ENCODE data around the gene IMPDH2. TPM values are rescaled to one million over a fixed set of nuclear protein-coding genes. Genes with fewer than 3 reads are reported as not detected.

IMPDH2 gene
- 112 and 119 TPM in 2 replicates for total RNA-seq (2014; rRNA removed; shearing (Covaris generic))

DNA sequence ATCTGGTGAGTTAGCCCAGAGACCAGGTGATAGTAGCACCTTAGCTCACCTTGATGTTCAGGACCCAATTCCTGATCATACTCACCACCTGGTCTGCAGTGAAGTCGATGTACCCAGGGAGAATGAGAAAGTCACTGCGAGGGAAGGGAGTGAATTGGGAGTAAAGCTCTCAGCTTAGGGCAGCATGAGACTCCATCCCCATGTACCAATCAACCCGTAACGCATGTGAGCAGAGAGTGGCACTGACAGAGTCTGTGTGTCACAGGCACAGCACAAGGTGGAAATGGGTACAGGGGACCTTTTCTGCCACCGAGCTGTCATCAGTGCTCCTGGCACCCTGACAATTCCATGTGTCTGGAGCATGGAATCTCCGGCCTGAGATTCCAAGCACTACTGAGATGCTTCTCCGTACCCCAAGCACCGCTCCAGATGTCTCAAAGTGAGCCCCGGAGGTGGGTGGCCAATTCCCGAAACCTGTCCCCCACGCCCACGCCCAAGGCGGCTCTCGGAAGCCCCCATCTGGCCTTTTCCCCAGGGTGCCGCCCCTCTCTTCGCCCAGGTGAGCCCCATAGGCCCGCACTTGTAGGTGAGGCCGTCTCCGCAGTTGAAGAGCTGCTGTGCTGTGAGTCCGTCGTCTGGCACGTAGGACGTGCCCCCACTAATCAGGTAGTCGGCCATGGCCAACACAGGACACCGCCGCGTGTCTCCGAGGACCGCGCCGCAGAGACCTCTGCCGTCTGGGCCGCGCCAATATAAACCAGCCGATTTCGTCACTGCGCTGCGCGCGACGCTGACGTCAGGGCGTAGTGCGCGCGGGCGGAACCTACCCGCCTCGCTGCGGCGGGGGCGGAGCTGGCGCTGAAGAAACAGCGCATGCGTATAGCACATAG lies at the start of gene IMPDH2:
Gene IMPDH2 (minus strand): TSS at position 726 of the 890 bp plus-strand sequence. CDS start 48 bp downstream, at position 678.
- peak; percentile 81 for DNase-seq (ENCODE audit: low read depth)

DNA sequence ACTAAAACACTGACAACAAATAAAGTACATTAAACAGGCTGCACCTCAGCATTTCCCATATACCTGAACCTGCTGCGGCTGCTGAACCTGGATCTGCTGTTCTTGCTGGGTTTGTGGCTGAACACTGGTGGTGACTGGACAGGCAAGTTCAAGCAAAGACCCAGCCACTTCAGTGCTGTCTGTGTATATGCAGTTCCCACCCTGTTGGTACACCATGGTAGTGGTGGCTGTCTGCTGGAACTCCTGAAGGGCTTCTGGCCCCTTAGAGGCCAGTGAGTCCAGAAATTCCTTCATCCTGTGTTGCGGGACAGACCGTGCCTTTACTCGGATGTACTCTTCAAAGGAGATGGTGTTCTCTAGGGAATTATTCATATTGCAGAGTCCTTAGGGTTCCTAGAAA lies 47.4 kb upstream of the IMPDH2 start:
- DNase-seq (ENCODE audit: low read depth), result no peak

DNA sequence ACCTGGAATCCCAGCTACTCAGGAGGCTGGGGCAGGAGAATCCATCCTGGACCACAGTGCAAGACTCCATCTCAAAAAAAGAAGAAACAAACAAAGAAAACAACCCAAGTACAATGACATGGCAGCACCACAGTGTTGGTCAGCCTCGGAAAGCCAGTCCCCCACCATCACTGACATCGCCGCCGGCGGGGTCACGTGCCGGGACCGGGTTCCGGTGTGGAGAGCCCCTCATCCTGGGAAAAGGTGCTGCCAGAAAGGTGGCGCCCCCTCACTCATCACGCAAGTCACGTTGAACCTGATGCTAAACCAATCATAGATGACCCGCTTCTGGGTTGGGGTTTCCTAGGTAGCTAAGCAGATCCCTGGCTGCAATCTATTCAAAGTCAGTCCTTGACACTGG lies 46.9 kb upstream of the IMPDH2 start:
- no peak for DNase-seq (ENCODE audit: low read depth)

DNA sequence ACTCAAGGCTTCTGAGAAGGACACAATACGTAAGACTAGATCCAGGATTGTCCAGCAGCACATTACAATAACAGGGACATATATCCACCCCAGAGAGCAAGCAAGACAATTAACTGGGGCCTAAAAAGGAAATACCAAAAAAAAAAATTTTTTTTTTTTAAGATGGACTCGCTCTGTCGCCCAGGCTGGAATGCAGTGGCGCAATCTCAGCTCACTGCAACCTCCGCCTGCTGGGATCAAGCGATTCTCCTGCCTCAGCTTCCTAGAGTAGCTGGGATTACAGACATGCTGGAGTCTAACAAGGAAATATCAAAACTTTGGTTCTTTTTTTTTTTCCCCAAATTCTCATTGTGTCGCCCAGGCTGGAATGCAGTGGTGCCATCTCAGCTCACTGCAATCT lies 28.8 kb upstream of the IMPDH2 start:
- no peak for DNase-seq (ENCODE audit: low read depth)

DNA sequence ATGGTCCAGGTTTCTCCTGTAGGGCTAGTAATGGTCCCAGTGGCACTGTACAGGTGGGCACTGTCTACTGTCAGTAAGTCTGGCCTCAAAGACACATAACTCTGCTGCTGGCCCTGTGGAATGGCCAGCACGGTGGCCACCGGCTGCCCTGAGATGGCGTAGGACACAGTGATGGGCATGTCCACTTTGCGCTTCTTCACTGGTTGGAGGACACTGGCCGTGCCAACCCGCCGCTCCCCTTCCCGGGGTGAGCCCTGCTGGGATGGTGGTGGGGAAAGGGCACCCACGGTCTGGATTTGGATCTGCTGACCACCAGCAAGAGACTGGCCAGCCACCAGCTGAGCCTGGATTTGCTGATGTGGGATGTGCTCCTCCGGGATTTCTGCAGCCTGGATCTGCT lies 28.1 kb upstream of the IMPDH2 start:
- DNase-seq (ENCODE audit: low read depth), result no peak

DNA sequence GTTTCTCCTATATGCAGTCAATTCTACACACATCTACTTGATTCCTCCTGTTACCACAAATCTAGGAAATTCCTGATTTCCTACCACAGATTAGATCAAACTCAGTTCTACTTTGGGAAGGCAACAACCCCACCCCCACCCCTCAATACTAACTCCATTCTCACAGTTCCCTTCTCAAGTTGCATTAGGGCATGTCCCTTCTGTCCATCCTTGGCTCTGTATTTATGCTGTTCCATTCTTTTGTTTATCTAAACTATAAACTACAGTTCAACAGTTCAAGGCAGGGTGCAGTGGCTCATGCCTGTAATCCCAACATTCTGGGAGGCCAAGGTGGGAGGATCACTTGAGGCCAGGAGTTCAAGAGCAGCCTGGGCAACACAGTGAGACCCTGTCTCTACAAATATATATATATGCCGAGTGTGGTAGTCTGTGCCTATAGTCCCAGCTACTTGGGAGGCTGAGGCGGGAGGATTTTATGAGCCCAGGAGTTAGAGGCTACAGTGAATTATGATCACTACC lies 25.2 kb upstream of the IMPDH2 start:
- peak; percentile 5 for DNase-seq (ENCODE audit: low read depth)

DNA sequence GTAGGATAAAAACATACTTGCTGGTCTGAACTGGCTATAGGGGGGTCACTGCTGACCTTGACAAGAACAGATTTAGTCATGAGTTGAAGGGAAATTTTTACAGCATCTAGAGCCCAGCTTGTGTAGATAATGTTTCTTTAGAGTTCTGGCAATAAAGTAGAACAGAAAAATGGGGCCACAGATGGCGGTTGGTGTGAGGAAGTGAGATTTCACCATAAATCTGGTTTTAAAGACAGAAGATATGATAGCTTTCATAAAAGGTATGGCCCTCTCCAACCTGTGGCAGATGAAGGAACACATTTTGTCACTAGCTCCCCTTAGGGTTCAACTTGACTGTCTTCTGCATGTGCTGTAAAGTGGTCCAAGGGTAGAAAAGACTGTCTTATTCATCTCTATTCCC lies 24.3 kb upstream of the IMPDH2 start:
- no peak for DNase-seq (ENCODE audit: low read depth)

DNA sequence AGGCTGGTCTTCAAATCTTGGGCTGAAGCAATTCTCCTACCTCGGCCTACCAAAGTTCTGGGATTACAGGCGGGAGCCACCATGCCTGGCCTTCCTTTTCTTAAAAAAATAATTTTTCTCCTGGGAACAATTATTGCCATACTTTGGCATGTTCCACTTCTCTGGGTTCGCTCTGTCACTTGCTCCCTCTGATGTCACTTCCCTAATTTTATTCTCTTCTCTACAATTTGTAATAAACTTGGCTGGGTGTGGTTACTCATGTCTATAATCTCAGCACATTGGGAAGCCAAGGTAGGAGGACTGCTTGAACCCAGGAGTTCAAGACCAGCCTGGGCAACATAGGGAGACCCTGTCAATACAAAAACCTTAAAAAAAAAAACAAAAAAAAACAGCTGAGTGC lies 6.1 kb upstream of the IMPDH2 start:
- DNase-seq (ENCODE audit: low read depth), result no peak

DNA sequence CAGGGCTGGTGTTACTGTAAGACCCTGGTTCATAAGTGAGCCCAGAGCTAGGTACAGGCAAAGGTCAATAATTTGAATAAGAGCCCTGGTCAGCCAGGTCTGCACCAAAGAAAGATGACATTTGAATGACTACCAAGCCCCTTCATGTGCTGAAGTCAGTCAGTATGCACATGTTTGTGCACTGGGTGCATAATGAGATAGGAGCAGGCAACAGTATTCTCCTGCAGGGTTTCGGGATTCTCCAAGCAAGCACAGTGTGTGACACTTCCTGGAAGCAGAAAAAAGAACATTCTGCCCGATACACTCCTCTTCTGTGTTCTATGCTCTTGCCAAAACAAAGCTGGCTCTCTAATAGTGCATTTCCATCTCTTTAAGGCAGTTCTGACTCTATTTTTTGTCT lies 5.5 kb upstream of the IMPDH2 start:
- DNase-seq (ENCODE audit: low read depth), result no peak

DNA sequence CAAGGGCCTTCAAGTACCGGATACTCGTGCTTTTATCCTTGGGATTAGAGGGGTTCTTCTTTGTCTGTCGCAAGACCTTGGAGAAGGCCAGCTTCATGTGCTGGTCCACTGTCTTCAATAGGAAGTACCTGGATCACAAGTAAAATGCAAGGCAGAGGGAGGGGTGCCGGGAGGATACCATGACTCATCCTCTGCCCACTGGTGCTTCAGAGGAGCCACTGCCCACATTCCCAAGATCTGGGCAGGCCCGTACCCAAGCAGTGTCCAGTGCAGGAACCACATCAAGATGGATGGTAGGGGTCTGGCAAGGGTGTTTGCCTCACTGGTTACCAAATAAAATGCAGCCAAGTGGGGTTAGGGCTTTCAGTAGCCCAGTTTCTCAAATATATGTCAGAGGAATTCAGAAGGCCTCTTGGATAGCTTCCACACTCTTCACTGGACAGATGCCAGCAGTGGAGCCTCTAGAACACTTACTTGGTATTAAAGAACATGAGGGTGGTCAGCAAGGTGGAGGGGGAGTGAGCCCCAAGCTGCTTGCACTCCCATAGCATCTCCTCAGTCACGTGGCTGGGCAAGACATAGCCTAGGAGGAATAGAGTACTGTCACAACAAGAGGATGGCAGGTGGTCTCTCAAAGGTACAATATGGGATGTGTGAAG lies 3.6 kb upstream of the IMPDH2 start:
- no peak for DNase-seq (ENCODE audit: low read depth)

DNA sequence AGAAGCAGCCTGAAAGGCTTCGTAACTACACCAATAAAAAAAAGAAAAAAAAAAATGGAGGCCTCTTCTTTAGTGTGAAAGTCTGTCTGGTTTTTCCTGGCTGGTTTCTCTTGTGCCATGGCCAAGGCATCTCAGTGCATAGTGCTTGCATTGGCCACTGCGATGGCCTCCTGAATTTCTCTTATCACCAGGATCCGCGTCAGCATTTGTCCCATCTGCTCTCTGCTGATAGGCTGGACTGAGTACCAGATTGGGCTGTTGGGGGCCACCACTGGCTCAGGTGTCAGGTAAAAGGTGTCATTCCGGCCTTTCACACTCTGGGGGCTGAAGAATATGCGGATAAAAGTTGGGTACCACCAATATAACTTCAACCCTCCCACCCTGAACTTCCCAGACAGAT lies 1.1 kb upstream of the IMPDH2 start:
- no peak for DNase-seq (ENCODE audit: low read depth)

DNA sequence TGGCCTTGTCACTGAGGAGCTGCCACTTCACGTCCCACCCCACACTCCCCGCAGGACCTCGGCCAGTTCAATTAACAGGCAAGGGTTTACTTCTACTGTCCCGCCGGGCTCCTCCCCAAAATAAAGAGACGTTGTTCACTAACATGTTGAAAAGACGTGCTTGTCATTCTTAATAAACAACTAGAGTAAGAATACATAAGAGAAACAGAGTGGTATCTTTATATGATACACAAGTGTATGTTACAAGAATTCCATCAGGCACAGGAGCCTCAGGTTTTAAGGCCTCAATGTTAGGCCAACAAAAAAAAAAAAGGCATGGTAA lies 326 bp upstream of the IMPDH2 start:
- no peak for DNase-seq (ENCODE audit: low read depth)

DNA sequence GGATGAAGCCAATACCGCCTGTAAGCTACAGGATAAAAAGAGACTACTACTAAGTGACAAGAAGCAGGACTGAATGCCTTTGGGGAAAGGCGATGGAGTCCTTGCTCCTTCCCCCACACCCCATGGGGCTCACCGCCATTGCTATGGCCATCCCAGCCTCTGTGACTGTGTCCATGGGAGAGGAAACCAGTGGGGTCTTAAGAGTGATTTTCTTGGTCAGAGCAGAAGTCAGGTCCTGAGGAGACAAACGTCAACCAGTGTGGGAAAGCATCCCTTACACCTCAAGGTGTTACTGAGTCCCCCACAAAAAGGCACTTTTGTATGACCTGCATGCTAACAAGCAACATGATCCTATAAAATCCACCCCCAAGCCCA lies 913 bp downstream of the IMPDH2 start:
- DNase-seq (ENCODE audit: low read depth), result no peak

DNA sequence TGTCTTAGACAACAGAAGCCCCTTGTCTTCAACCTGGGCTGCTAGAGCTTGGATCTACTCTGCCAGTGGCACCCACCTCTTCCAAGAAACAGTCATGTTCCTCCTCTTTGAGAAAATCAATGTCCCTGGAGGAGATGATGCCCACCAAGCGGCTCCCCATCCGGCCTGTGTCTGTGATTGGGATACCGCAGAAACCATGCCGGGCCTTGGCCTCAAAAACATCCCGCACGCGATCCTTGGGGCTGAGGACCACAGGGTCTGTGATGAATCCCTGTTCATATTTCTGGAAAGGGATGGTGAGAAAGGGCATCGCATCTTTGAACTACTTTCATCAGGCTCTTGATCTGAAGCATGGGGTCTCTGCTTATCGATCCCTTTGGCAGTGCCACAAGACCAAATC lies 1.6 kb downstream of the IMPDH2 start:
- DNase-seq (ENCODE audit: low read depth), result no peak

DNA sequence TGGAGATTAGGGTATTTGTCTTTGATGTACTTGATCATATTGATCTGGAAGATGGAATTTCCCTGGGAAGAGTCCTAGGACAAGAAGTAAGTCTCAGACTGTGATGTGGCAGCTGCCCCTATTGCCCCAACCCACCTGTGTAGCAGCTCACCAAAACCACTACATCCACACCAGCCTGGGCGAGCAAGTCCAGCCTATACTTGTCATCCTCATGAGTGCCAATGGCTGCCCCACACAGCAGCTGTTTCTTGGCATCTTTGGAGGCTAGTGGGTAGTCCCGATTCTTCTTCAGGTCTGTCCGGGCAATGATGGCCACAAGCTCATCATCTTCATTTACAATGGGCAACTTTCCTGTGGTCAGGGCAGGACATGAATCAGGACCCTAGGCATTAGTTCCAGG lies 2.7 kb downstream of the IMPDH2 start:
- DNase-seq (ENCODE audit: low read depth), result no peak

DNA sequence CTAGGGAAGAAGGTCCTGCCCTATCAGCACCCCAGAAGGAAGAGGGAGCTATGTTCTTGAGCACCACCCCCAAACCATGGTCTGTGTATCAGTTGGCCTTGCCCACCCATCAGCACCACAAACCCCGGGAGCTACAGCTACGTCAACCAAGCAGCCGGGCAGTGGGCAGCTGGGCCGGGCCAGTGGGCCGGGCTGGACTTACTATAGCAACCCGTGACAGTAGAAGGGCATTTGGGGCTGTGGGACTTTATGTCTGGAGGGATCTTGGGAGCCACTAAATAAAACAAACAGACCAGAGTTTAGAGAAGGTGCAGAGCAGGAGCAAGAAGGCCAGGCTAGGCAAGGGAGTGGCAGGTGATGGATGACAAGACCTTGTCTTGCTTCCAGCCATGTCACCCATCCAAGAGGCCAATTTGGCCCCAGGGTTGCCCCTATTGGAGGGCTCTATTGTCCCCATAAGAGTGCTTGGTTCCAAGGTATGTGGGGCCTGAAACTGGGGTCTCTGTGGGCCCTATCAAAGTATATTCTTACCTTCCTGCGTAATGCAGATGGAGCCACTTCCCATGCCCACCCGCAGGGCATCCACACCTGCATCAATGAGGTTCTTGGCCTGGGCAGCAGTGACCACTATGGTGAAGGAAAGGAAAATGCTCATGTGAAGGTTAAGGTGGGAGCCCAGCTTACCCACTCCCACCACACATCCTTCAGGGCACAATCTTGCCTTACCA lies 3.2 kb downstream of the IMPDH2 start:
- DNase-seq (ENCODE audit: low read depth), result no peak

DNA sequence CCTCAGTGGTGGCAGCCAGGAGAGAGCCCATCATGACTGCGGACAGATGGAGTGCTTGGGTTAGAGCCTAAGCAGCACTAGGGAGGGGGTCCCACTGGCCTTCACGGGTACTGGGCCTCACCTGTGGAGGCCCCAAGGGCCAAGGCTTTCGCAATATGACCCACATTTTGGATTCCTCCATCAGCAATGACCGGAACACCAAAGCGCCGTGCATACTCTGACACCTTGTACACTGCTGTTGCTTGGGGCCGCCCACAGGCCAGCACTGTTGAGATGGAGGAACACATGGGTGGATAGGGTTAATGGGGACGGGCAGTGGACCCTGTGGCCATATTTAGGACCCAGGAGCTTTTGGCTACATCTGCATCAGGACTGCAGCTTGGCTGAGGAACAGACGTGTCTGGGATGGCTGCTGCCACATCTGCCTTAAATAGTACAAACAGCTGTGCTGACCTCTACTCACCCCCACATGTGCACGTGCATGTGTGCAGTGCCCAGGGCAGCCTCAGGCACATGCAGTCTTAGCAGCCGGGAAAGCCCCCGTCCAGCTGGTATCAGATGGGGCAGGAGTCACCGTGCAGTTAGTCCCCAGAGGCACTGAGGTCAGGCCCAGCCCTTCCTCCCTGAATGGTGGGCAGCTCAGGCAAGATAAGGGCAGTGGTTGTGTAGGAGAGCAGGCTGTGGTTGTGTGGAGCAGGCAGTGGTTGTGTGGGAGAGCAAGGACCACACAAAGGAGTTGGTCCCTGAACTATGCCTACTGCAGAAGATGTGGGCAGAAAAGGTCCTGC lies 4.0 kb downstream of the IMPDH2 start:
- no peak for DNase-seq (ENCODE audit: low read depth)

DNA sequence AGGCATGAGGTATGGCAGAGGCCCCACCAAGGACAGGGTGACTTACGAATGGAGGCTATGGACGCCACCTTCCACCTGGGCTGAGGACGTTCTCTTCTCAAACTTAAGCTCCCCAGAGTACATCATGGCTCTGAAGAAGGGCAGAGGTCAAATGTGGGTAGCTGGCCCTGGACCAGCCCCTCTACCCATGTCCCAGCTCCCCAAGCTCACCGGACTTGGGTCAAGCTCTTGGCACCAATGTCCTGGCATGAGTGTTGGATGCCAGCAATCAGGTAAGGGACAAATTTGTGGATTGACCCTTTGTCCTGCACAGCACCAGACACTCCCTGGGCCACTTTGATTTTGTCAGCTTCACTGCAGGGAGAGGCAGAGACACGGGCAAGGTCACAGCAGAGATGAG lies 4.7 kb downstream of the IMPDH2 start:
- DNase-seq (ENCODE audit: low read depth), result no peak

DNA sequence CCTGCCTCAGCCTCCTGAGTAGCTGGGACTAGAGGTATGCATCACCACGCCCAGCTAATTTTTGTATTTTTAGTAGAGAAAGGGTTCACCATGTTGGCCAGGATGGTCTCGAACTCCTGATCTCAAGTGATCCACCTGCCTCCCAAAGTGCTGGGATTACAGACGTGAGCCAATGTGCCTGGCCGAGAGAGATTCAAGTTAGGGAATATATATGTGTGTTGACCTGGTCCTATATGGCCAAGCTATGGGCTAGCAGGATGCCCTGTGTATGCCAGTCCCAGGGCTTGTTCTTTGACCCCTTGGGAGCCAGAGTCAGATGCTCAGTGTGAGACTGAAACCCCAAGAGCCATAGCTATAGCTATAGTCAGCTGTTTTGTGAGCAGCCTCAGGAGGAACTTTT lies 5.4 kb downstream of the IMPDH2 start:
- no peak for DNase-seq (ENCODE audit: low read depth)

DNA sequence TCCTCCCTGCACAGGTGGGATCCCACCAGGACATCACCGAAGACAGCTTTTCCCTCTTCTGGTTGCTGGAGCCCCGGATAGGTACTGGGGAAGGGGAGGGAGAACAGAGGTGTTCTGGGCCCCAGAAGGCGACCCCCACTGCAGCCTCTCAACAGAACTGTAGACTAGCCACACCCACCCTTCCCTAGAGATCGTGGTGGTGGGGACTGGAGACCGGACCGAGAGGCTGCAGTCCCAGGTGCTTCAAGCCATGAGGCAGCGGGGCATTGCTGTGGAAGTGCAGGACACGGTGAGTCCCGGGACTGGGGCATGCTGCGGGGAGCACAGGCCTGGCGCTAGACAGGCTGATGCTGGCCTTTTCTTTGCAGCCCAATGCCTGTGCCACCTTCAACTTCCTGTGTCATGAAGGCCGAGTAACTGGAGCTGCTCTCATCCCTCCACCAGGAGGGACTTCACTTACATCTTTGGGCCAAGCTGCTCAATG lies 6.5 kb downstream of the IMPDH2 start:
- DNase-seq (ENCODE audit: low read depth), result peak; percentile 25

DNA sequence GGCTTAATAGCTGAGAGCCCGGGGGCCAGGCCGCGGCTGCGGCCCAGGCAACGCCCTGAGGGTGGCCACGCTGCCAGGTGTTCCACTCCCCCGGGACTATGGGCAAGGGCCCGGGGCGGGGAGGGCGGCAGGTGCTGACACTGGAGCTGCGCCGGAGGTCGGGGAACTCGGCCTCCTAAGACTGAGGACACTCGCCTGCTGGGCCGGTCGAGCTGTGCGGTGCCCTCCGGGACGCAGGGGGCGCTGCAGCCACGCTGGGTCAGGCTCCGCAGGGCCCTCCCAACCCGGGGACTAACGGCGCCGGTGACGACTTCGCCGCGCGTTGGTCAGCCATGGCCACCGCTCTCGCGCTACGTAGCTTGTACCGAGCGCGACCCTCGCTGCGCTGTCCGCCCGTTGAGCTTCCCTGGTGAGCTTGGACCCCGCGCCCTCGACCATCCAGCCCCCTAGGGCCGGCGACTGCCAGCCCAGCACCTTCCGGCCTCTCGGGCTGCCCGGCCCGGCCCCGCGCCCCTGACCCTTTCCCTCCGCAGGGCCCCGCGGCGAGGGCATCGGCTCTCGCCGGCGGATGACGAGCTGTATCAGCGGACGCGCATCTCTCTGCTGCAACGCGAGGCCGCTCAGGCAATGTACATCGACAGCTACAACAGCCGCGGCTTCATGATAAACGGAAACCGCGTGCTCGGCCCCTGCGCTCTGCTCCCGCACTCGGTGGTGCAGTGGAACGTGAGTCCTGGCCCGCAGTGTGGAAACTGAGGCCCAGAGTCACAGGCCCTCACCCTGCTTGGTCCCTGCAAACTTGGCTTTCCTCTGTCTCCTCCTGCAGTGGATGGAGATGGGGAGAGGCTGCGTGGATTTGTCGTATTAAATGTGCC lies 7.1 kb downstream of the IMPDH2 start, which contains the start of gene NDUFAF3:
Gene NDUFAF3 (plus strand): TSS at position 309 of the 875 bp plus-strand sequence. CDS start 24 bp downstream, at position 333.
- DNase-seq (ENCODE audit: low read depth), result peak; percentile 88
